CD4-positive, alpha-beta T cell treated with Interleukin-17A for 4 hours (primary cell): ENCODE measurements around the gene CPPED1.

ENCODE experiments used
- DNase-seq: peaks from one replicate; pipeline ENCODE4 v3.0.0-alpha.2; 2020; ENCODE audit warnings: mixed read lengths

The CPPED1 gene

GRCh38 chr16:12629271-12629670 lies 174.4 kb downstream of the CPPED1 start:
- no peak for DNase-seq

- DNase-seq = no peak
Observed at GRCh38 chr16:12628536-12628935, 175.2 kb downstream of the CPPED1 start.

GRCh38 chr16:12627394-12627793 lies 176.3 kb downstream of the CPPED1 start:
- DNase-seq = no peak

- no peak for DNase-seq
Observed at GRCh38 chr16:12626411-12626810, 177.3 kb downstream of the CPPED1 start.

GRCh38 chr16:12625716-12626115 lies 178.0 kb downstream of the CPPED1 start:
- DNase-seq = no peak

- DNase-seq = no peak
Observed at GRCh38 chr16:12625068-12625467, 178.6 kb downstream of the CPPED1 start.

- DNase-seq = no peak
Observed at GRCh38 chr16:12620150-12620549, 183.5 kb downstream of the CPPED1 start.

GRCh38 chr16:12618515-12618914 lies 185.2 kb downstream of the CPPED1 start:
- DNase-seq = no peak

- no peak for DNase-seq
Observed at GRCh38 chr16:12617401-12617819, 186.3 kb downstream of the CPPED1 start.

GRCh38 chr16:12614662-12615278 lies 188.9 kb downstream of the CPPED1 start:
- DNase-seq = no peak

GRCh38 chr16:12613992-12614661 lies 189.6 kb downstream of the CPPED1 start:
- no peak for DNase-seq

- DNase-seq = no peak
Observed at GRCh38 chr16:12613131-12613991, 190.3 kb downstream of the CPPED1 start.

- DNase-seq = no peak
Observed at GRCh38 chr16:12612598-12613101, 191.0 kb downstream of the CPPED1 start.

- no peak for DNase-seq
Observed at GRCh38 chr16:12611916-12612597, 191.6 kb downstream of the CPPED1 start.

- no peak for DNase-seq
Observed at GRCh38 chr16:12611006-12611477, 192.6 kb downstream of the CPPED1 start.

- DNase-seq = no peak
Observed at GRCh38 chr16:12609937-12610699, 193.6 kb downstream of the CPPED1 start.
